Nephron progenitor cell (in vitro differentiated cells): Measurements from ENCODE around the gene STUB1.

Experiments used
- DNase-seq: peaks from one replicate; pipeline ENCODE4 v3.0.0; 2021
- H3K27ac Mint-ChIP-seq: 2 replicates; pipeline ENCODE4 v1.8.0; 2021; ENCODE audit warnings: mild to moderate bottlenecking, moderate library complexity, mixed read lengths
- H3K27me3 Mint-ChIP-seq: 2 replicates; pipeline ENCODE4 v1.8.0; 2021; ENCODE audit warnings: mild to moderate bottlenecking, low read depth, mixed read lengths; ENCODE audit not compliant: poor library complexity
- H3K36me3 Mint-ChIP-seq: 2 replicates; pipeline ENCODE4 v1.8.0; 2021; ENCODE audit warnings: low read depth, mixed read lengths
- H3K4me1 Mint-ChIP-seq: 2 replicates; pipeline ENCODE4 v1.8.0; 2021; ENCODE audit warnings: mixed read lengths
- H3K4me3 Mint-ChIP-seq: 2 replicates; pipeline ENCODE4 v1.8.0; 2021; ENCODE audit warnings: mild to moderate bottlenecking, moderate library complexity, mixed read lengths
- H3K9me3 Mint-ChIP-seq: 2 replicates; pipeline ENCODE4 v1.8.0; 2021; ENCODE audit warnings: mild to moderate bottlenecking, moderate library complexity, mixed read lengths
- TF ChIP-seq, protein P1 (sequence below): fragments of 200-600 bp; sonication (generic); IDR thresholded peaks from 2 replicates; pipeline ENCODE4 v1.5.0; 2021; ENCODE audit warnings: antibody characterized with exemption

STUB1 gene

DNA sequence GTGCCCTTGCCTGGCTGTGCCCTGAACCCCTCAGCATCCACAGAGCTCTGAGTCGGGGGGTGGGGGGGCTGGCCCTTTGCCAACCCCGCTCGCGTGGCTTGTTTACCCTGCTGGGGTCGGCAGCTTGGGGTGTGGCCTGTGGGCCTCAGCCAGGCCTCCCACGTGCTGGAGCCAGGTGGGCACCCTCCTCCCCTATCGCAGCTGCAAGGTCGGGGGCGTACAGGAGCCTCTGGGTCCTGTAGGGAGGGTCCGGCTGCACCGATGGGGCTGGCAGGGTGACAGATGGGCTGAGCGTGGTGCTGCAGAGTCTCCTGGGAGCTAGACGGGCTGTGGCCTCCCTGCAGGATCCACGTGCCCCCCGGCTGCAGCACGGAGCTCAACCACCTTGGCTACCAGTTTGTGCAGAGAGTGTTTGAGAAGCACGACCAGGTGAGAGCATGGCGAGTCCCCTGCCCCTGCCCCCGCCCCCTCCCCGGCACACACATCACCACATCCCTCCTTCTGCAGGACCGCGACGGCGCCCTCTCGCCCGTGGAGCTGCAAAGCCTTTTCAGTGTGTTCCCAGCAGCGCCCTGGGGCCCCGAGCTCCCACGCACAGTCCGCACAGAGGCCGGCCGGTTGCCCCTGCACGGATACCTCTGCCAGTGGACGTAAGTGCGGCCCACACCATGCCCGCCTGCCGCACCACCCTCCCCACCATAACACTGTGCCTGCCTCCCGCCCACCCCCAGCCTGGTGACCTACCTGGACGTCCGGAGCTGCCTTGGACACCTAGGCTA, 8.7 kb upstream of the STUB1 start:
- Mint-ChIP-seq H3K27ac (no peak overlapping the region), H3K4me1 (peaks cover 12% of the 10 kb centered on the region), H3K9me3 (no peaks in the 10 kb centered on the region), H3K27me3 (peaks cover 10% of the 10 kb centered on the region), H3K4me3 (no peak overlapping the region), H3K36me3 (no peaks in the 10 kb centered on the region)
- no peak for DNase-seq
- TF ChIP-seq, protein P1, sequence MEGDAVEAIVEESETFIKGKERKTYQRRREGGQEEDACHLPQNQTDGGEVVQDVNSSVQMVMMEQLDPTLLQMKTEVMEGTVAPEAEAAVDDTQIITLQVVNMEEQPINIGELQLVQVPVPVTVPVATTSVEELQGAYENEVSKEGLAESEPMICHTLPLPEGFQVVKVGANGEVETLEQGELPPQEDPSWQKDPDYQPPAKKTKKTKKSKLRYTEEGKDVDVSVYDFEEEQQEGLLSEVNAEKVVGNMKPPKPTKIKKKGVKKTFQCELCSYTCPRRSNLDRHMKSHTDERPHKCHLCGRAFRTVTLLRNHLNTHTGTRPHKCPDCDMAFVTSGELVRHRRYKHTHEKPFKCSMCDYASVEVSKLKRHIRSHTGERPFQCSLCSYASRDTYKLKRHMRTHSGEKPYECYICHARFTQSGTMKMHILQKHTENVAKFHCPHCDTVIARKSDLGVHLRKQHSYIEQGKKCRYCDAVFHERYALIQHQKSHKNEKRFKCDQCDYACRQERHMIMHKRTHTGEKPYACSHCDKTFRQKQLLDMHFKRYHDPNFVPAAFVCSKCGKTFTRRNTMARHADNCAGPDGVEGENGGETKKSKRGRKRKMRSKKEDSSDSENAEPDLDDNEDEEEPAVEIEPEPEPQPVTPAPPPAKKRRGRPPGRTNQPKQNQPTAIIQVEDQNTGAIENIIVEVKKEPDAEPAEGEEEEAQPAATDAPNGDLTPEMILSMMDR = no peak

DNA sequence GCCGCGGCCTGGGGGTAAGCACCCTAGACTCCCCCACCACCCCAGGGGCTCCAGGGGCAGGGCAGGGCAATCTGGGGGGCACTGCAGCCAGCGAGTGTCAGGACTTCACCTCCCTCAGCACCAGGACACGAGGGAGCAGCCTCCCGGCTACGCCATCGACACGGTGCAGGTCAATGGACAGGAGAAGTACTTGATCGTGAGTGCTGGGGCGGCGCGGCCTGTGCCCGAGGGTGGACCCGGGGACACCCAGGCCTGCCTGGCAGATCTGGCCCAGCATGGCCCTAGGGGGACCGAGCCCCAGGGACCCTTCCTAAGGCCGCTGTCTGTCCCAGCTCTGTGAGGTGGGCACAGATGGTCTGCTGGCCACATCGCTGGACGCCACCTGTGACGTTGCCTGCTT, 7.8 kb upstream of the STUB1 start:
- Mint-ChIP-seq H3K4me3 (no peak overlapping the region), H3K27me3 (peaks cover 15% of the 10 kb centered on the region)

DNA sequence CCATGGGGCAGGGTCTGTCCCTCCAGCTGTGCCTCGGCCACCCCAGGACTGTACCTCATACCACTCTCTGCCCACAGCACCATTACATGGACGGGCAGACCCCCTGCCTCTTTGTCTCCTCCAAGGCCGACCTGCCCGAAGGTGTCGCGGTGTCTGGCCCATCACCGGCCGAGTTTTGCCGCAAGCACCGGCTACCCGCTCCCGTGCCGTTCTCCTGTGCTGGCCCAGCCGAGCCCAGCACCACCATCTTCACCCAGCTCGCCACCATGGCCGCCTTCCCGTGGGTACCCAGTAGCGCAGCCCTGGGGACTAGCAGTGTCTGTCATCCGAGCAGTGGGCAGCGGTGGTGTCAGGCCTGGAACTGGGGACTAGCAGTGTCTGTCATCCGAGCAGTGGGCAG, 7.4 kb upstream of the STUB1 start:
- Mint-ChIP-seq H3K9me3 (no peaks in the 10 kb centered on the region), H3K4me3 (no peak overlapping the region), H3K4me1 (peaks cover 8% of the 10 kb centered on the region), H3K36me3 (no peaks in the 10 kb centered on the region), H3K27me3 (peaks cover 15% of the 10 kb centered on the region), H3K27ac (no peak overlapping the region)
- TF ChIP-seq, protein P1 = no peak
- no peak for DNase-seq

More for the DNA sequence above, 7.8 kb upstream of the STUB1 start:
- no peak overlapping the region for H3K27ac Mint-ChIP-seq
- H3K9me3 Mint-ChIP-seq = no peaks in the 10 kb centered on the region
- H3K36me3 Mint-ChIP-seq = no peaks in the 10 kb centered on the region
- DNase-seq = no peak
- H3K4me1 Mint-ChIP-seq = peaks cover 12% of the 10 kb centered on the region
- TF ChIP-seq, protein P1 = no peak

GRCh38 chr16:673399-673991, 6.7 kb upstream of the STUB1 start:
- TF ChIP-seq, protein P1 = no peak
- H3K36me3 Mint-ChIP-seq = no peaks in the 10 kb centered on the region
- H3K9me3 Mint-ChIP-seq = no peaks in the 10 kb centered on the region
- peaks cover 7% of the 10 kb centered on the region for H3K4me1 Mint-ChIP-seq
- H3K4me3 Mint-ChIP-seq = no peak overlapping the region
- peaks cover 15% of the 10 kb centered on the region for H3K27me3 Mint-ChIP-seq
- DNase-seq = no peak
- no peak overlapping the region for H3K27ac Mint-ChIP-seq

GRCh38 chr16:674214-674881, 5.9 kb upstream of the STUB1 start:
- TF ChIP-seq, protein P1 = no peak
- H3K27ac Mint-ChIP-seq = no peak overlapping the region
- H3K36me3 Mint-ChIP-seq = no peaks in the 10 kb centered on the region
- DNase-seq = no peak
- no peak overlapping the region for H3K4me3 Mint-ChIP-seq
- H3K9me3 Mint-ChIP-seq = no peaks in the 10 kb centered on the region
- H3K27me3 Mint-ChIP-seq = peaks cover 18% of the 10 kb centered on the region
- H3K4me1 Mint-ChIP-seq = peaks cover 12% of the 10 kb centered on the region
